Measurements from ENCODE around the gene NHS. TPM values are rescaled to one million over a fixed set of nuclear protein-coding genes. Genes with fewer than 3 reads are reported as not detected.

NHS gene
- total RNA-seq, 1 experiment from 2014 or later, result 19.5 TPM

GRCh38 chrX:17738737-17739535, 363.9 kb downstream of the NHS start:
- Mint-ChIP-seq H3K36me3 (ENCODE audit: insufficient read depth, unreplicated experiment) (peaks cover 29% of the 10 kb centered on the region), H3K27ac (ENCODE audit: unreplicated experiment) (peak overlapping the region; percentile 80), H3K9me3 (ENCODE audit: low read depth, unreplicated experiment) (no peaks in the 10 kb centered on the region), H3K4me1 (ENCODE audit: low read depth, unreplicated experiment) (peaks cover 10% of the 10 kb centered on the region), H3K27me3 (ENCODE audit: unreplicated experiment) (no peaks in the 10 kb centered on the region), H3K4me3 (ENCODE audit: low read depth, unreplicated experiment) (peak overlapping the region; percentile 87)
- DNase-seq, result no peak
- CTCF ChIA-PET, result interaction anchor here (0.9 kb wide), 1 partner anchor 639 kb away, joined by 3 read pairs; no protein-coding TSS in a partner anchor
- TF ChIP-seq, protein P1, sequence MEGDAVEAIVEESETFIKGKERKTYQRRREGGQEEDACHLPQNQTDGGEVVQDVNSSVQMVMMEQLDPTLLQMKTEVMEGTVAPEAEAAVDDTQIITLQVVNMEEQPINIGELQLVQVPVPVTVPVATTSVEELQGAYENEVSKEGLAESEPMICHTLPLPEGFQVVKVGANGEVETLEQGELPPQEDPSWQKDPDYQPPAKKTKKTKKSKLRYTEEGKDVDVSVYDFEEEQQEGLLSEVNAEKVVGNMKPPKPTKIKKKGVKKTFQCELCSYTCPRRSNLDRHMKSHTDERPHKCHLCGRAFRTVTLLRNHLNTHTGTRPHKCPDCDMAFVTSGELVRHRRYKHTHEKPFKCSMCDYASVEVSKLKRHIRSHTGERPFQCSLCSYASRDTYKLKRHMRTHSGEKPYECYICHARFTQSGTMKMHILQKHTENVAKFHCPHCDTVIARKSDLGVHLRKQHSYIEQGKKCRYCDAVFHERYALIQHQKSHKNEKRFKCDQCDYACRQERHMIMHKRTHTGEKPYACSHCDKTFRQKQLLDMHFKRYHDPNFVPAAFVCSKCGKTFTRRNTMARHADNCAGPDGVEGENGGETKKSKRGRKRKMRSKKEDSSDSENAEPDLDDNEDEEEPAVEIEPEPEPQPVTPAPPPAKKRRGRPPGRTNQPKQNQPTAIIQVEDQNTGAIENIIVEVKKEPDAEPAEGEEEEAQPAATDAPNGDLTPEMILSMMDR (IDR thresholded peaks at IDR 0.05; ENCODE audit: unreplicated experiment), result no peak
- BruUV-seq (replicated peaks), result no TSS peak
- intact Hi-C loops (cut with micrococcal nuclease; ENCODE audit: unreplicated experiment), result loop anchor here (5.0 kb wide), 1 partner anchor 37 kb away; no protein-coding TSS in a partner anchor

GRCh38 chrX:17740137-17741122, 365.4 kb downstream of the NHS start:
- Mint-ChIP-seq H3K4me3 (ENCODE audit: low read depth, unreplicated experiment) (no peak overlapping the region), H3K36me3 (ENCODE audit: insufficient read depth, unreplicated experiment) (peaks cover 29% of the 10 kb centered on the region), H3K9me3 (ENCODE audit: low read depth, unreplicated experiment) (no peaks in the 10 kb centered on the region), H3K27ac (ENCODE audit: unreplicated experiment) (no peak overlapping the region), H3K4me1 (ENCODE audit: low read depth, unreplicated experiment) (peaks cover 10% of the 10 kb centered on the region), H3K27me3 (ENCODE audit: unreplicated experiment) (no peaks in the 10 kb centered on the region)
- intact Hi-C loops (cut with micrococcal nuclease; ENCODE audit: unreplicated experiment), result loop anchor here (10.0 kb wide), 1 partner anchor 134 kb away; no protein-coding TSS in a partner anchor
- no peak for DNase-seq
- no TSS peak for BruUV-seq (replicated peaks)
- TF ChIP-seq, protein P1 (IDR thresholded peaks at IDR 0.05; ENCODE audit: unreplicated experiment), result no peak
- CTCF ChIA-PET, result no interaction called here

DNA sequence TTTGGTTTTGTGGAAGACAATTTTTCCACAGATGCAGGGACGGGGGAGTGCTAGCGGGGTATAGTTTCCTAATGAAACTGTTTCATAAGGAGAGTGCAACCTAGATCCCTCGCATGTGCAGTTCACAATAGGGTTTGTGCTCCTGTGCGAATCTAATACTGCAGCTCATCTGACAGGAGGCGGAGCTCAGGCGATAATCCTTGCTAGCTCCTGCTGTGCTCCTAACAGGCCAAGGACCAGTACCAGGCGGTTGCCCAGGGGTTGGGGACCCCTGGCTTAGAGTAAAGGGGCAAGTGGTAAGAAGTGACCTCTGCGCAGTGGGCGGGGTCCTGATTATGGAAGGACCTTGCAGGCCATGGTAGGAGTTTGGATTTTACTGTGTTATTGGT, 366.1 kb downstream of the NHS start:
- H3K36me3 Mint-ChIP-seq (ENCODE audit: insufficient read depth, unreplicated experiment), result peaks cover 29% of the 10 kb centered on the region
- no peaks in the 10 kb centered on the region for H3K9me3 Mint-ChIP-seq (ENCODE audit: low read depth, unreplicated experiment)
- H3K27me3 Mint-ChIP-seq (ENCODE audit: unreplicated experiment), result no peaks in the 10 kb centered on the region
- peaks cover 17% of the 10 kb centered on the region for H3K4me1 Mint-ChIP-seq (ENCODE audit: low read depth, unreplicated experiment)
- no TSS peak for BruUV-seq (replicated peaks)
- no peak overlapping the region for H3K4me3 Mint-ChIP-seq (ENCODE audit: low read depth, unreplicated experiment)
- TF ChIP-seq, protein P1 (IDR thresholded peaks at IDR 0.05; ENCODE audit: unreplicated experiment), result no peak
- DNase-seq, result no peak
- H3K27ac Mint-ChIP-seq (ENCODE audit: unreplicated experiment), result no peak overlapping the region
- CTCF ChIA-PET, result interaction anchor here (0.7 kb wide), 1 partner anchor 57 kb away, joined by 3 read pairs; no protein-coding TSS in a partner anchor
- intact Hi-C loops (cut with micrococcal nuclease; ENCODE audit: unreplicated experiment), result loop anchor here (10.0 kb wide), 1 partner anchor 134 kb away; no protein-coding TSS in a partner anchor

DNA sequence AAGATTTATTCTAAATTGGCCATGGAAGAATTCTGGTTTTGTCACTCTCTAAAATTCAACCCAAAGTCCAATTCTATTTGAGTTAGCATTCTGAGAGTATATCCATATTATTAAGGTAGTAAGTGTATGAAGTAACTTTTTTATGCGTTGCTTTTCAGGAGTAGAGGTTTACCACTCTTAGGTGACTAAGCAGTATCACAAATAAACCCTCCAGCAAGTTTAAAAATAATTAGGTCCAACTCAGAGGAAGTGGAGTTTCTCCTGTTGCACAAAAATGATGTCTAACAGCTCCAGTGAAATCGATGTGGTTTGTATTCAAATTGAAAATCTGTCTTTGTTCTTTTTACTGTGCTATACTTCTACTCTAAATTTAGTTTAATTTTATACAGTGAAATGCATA, 368.9 kb downstream of the NHS start:
- CTCF ChIA-PET, result interaction anchor here (0.6 kb wide), 1 partner anchor 942 kb away, joined by 4 read pairs; no protein-coding TSS in a partner anchor
- intact Hi-C loops (cut with micrococcal nuclease; ENCODE audit: unreplicated experiment), result loop anchor here (2.0 to 10.0 kb wide), 2 partner anchors 131 to 467 kb away; no protein-coding TSS in a partner anchor

More for the DNA sequence above, 368.9 kb downstream of the NHS start:
- no peaks in the 10 kb centered on the region for H3K9me3 Mint-ChIP-seq (ENCODE audit: low read depth, unreplicated experiment)
- H3K27me3 Mint-ChIP-seq (ENCODE audit: unreplicated experiment), result no peaks in the 10 kb centered on the region
- BruUV-seq (replicated peaks), result no TSS peak
- H3K36me3 Mint-ChIP-seq (ENCODE audit: insufficient read depth, unreplicated experiment), result peaks cover 6% of the 10 kb centered on the region
- no peak overlapping the region for H3K4me3 Mint-ChIP-seq (ENCODE audit: low read depth, unreplicated experiment)
- TF ChIP-seq, protein P1 (IDR thresholded peaks at IDR 0.05; ENCODE audit: unreplicated experiment), result no peak
- no peak overlapping the region for H3K27ac Mint-ChIP-seq (ENCODE audit: unreplicated experiment)
- H3K4me1 Mint-ChIP-seq (ENCODE audit: low read depth, unreplicated experiment), result peaks cover 25% of the 10 kb centered on the region
- no peak for DNase-seq

Data from Calu3 (cell line).